ENCODE measurements around the gene PLD6.

GRCh38 chr17:17254036-17254435 is 47.9 kb upstream of the PLD6 start:
- TF ChIP-seq CTCF (IDR thresholded peaks at IDR 0.05; ENCODE audit: insufficient read depth, low read length, poor library complexity, severe bottlenecking) (no peak), EZH2phosphoT487 (conservative IDR thresholded peaks at IDR 0.05; ENCODE audit: low read length) (no peak)
